A549 (cell line): ENCODE data around the gene EMX1. TPM values are rescaled to one million over a fixed set of nuclear protein-coding genes. Genes with fewer than 3 reads are reported as not detected.

Experiments
- ATAC-seq, 2 experiments: fragments of 200-7000 bp in 1 of 2; fragments of >200 bp in 1 of 2; cut with Nextera tagmentation in 1 of 2; cut with Tn5 transposase in 1 of 2; 3 replicates each; pipeline versions ENCODE4 v1.8.0 to v1.9.1; 2018 to 2020; ENCODE audit warnings: mild to moderate bottlenecking in 1 of 2, moderate library complexity in 1 of 2
- CTCF ChIA-PET: fragments of 300-600 bp; sonication (Branson Sonifier 250); formaldehyde crosslinking; extraction: SDS; loops from one replicate; lab custom pipeline; 2021; ENCODE audit warnings: antibody characterized with exemption, inconsistent platforms; lab: Yijun Ruan, JAX
- POLR2A ChIA-PET: fragments of 350-600 bp; formaldehyde crosslinking; extraction: SDS; loops from one replicate; lab custom pipeline; 2021; ENCODE audit warnings: antibody characterized with exemption, inconsistent platforms; lab: Yijun Ruan, JAX
- DNase-seq, 2 experiments: peaks; one replicate each; pipeline versions ENCODE4 v3.0.0 to v3.0.0-alpha.2; 2011 to 2016; ENCODE audit warnings: low read depth in 1 of 2, low spot score in 1 of 2
- FAIRE-seq: peaks from 2 replicates; lab custom pipeline; 2011; peaks lifted over from hg19 to GRCh38; lab: Jason Lieb, UNC
- H3K27ac ChIP-seq, 2 experiments: fragments of >200 bp; sonication (Bioruptor Twin); formaldehyde crosslinking; 3 replicates each; pipeline ENCODE4 v1.5.1; 2016 to 2017
- H3K4me1 ChIP-seq: fragments of >200 bp; sonication (Bioruptor Twin); formaldehyde crosslinking; 3 replicates; pipeline ENCODE4 v1.6.1; 2016
- H3K4me2 ChIP-seq: fragments of >200 bp; sonication (Bioruptor Twin); formaldehyde crosslinking; 3 replicates; pipeline ENCODE4 v1.6.1; 2016
- H3K4me3 ChIP-seq: fragments of >200 bp; sonication (Bioruptor Twin); formaldehyde crosslinking; 3 replicates; pipeline ENCODE4 v1.5.1; 2016
- H3K9me3 ChIP-seq: fragments of >200 bp; sonication (Bioruptor Twin); formaldehyde crosslinking; 3 replicates; pipeline ENCODE4 v1.6.1; 2016
- CHD2 ChIP-seq: fragments of 150-350 bp; IDR thresholded peaks from 2 replicates; pipeline ENCODE4 v1.6.1; 2014; ENCODE audit warnings: low read length; ENCODE audit not compliant: partially characterized antibody
- EHF ChIP-seq: fragments of 250-450 bp; sonication (Bioruptor Pico); IDR thresholded peaks from 2 replicates; pipeline ENCODE4 v1.5.0; 2020; ENCODE audit warnings: mild to moderate bottlenecking
- EHMT2 ChIP-seq: fragments of 200-600 bp; sonication (generic); IDR thresholded peaks from 2 replicates; pipeline ENCODE4 v1.6.1; 2016; ENCODE audit warnings: antibody characterized with exemption, low read depth, mild to moderate bottlenecking, moderate library complexity
- EP300 ChIP-seq, 2 experiments: fragments of >200 bp; sonication (Bioruptor Twin); formaldehyde crosslinking; IDR thresholded peaks; 2 replicates in 1 of 2; 3 replicates in 1 of 2; pipeline ENCODE4 v1.6.1; 2016 to 2017
- ESRRA ChIP-seq: fragments of 150-350 bp; IDR thresholded peaks from 2 replicates; pipeline ENCODE4 v1.6.1; 2014; ENCODE audit warnings: mild to moderate bottlenecking, low read length, borderline replicate concordance
- FOXS1 ChIP-seq: fragments of 250-450 bp; sonication (Bioruptor Pico); IDR thresholded peaks from 2 replicates; pipeline ENCODE4 v1.5.0; 2020; ENCODE audit warnings: mild to moderate bottlenecking, moderate library complexity
- GATA3 ChIP-seq: IDR thresholded peaks from 2 replicates; pipeline ENCODE4 v1.6.1; 2012; ENCODE audit warnings: borderline replicate concordance
- HOXB13 ChIP-seq: fragments of 250-450 bp; sonication (Bioruptor Pico); IDR thresholded peaks from 2 replicates; pipeline ENCODE4 v1.5.0; 2020; ENCODE audit warnings: low read depth, mild to moderate bottlenecking, moderate library complexity
- MYC ChIP-seq: IDR thresholded peaks from 2 replicates; pipeline ENCODE4 v1.6.1; 2012; ENCODE audit warnings: mild to moderate bottlenecking, inconsistent platforms, low read length, improper control_type of control experiment, borderline replicate concordance
- PHF8 ChIP-seq: fragments of 200-600 bp; sonication (generic); IDR thresholded peaks from 2 replicates; pipeline ENCODE4 v1.6.1; 2016; ENCODE audit warnings: low read depth, mild to moderate bottlenecking, antibody characterized with exemption, moderate library complexity, borderline replicate concordance
- POLR2A ChIP-seq: IDR thresholded peaks from 2 replicates; pipeline ENCODE4 v1.6.1; 2012; ENCODE audit warnings: mild to moderate bottlenecking, low read length
- POLR2AphosphoS2 ChIP-seq: conservative IDR thresholded peaks from 2 replicates; pipeline ENCODE4 v1.6.1; 2012; ENCODE audit warnings: low read length, improper control_type of control experiment, inconsistent platforms
- RFX5 ChIP-seq: fragments of 450-650 bp; IDR thresholded peaks from 2 replicates; pipeline ENCODE4 v1.7.1; 2014; ENCODE audit warnings: antibody characterized with exemption, mild to moderate bottlenecking, moderate library complexity
- TFCP2L1 ChIP-seq: fragments of 250-450 bp; sonication (Bioruptor Pico); IDR thresholded peaks from 2 replicates; pipeline ENCODE4 v1.5.0; 2021; ENCODE audit warnings: mild to moderate bottlenecking
- ZC3H11A ChIP-seq: fragments of 450-650 bp; IDR thresholded peaks from 2 replicates; pipeline ENCODE4 v1.6.1; 2014; ENCODE audit warnings: antibody characterized with exemption, mild to moderate bottlenecking
- ZFP36 ChIP-seq: fragments of 450-650 bp; IDR thresholded peaks from 2 replicates; pipeline ENCODE4 v1.6.1; 2014; ENCODE audit warnings: borderline replicate concordance; ENCODE audit not compliant: partially characterized antibody
- ZSCAN20 ChIP-seq: fragments of 250-450 bp; sonication (Bioruptor Pico); IDR thresholded peaks from 2 replicates; pipeline ENCODE4 v1.8.0; 2022; ENCODE audit warnings: mild to moderate bottlenecking, moderate library complexity
- WGBS: methylation state at CpG from one replicate; pipeline ENCODE4 v1.1.6; 2017; ENCODE audit errors: missing lambda C conversion rate; 5-methylcytosine and 5-hydroxymethylcytosine counted together
- polyA plus RNA-seq, 4 experiments: library from polyadenylated mRNA; depleted of rRNA in 3 of 4; stranded (reverse); fragments of >200 nt; fragmentation: RNase III in 1 of 4; extraction: RNeasy Plus Mini Kit Qiagen cat#74134 plus additional on column Dnase treatment in 1 of 4; gene quantifications; 2 replicates in 3 of 4; 3 replicates in 1 of 4; pipeline ENCODE4 v1.2.3, GENCODE V29; 2011 to 2017
- TF ChIP-seq, protein P1 (sequence below): IDR thresholded peaks from 2 replicates; pipeline ENCODE4 v1.6.1; 2012; ENCODE audit warnings: low read depth, borderline replicate concordance
- TF ChIP-seq, protein P2 (sequence below): fragments of 450-650 bp; IDR thresholded peaks from 2 replicates; pipeline ENCODE4 v1.6.1; 2014; ENCODE audit warnings: antibody characterized with exemption
- TF ChIP-seq, protein P3 (sequence below): fragments of 250-450 bp; sonication (Bioruptor Pico); IDR thresholded peaks from 2 replicates; pipeline ENCODE4 v1.5.0; 2020; ENCODE audit warnings: low read depth, mild to moderate bottlenecking, moderate library complexity
- TF ChIP-seq, protein P4 (sequence below): fragments of 150-350 bp; IDR thresholded peaks from 2 replicates; pipeline ENCODE4 v1.6.1; 2014; ENCODE audit warnings: low read depth, mild to moderate bottlenecking, low read length
- TF ChIP-seq, protein P5 (sequence below): fragments of 250-450 bp; sonication (Bioruptor Pico); IDR thresholded peaks from 2 replicates; pipeline ENCODE4 v1.5.0; 2021; ENCODE audit warnings: mild to moderate bottlenecking, moderate library complexity, borderline replicate concordance

Gene EMX1
- polyA plus RNA-seq, 2 of the 4 experiments (the other 2 are of a cell fraction) = 0.05 TPM; not detected in 1

DNA sequence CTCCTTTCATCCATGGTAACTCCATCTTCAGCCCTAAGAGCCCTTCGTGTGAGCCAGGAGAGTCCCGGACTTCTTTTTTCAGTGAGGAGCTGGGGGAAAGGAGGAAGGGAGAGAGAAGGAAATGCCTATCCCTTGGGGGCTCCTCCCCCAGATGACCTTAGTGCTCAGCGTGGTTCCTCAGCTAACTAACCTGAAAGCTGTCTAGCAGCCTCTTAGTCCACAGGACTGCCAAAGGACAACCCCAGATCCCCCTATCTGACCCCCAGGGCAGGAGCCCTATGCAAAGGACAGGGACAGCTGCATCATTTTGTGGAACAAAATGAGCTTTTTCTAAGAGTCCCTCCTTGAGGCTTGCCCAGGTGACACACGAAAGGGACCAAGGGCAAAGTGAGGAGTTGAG lies 22.2 kb upstream of the EMX1 start:
- no peak for TF ChIP-seq POLR2A
- no peak for TF ChIP-seq EHF
- TF ChIP-seq POLR2AphosphoS2 = no peak
- TF ChIP-seq MYC = no peak
- no peak for TF ChIP-seq CHD2
- TF ChIP-seq TFCP2L1 (CRISPR knock-in tag) = no peak
- TF ChIP-seq, protein P1, sequence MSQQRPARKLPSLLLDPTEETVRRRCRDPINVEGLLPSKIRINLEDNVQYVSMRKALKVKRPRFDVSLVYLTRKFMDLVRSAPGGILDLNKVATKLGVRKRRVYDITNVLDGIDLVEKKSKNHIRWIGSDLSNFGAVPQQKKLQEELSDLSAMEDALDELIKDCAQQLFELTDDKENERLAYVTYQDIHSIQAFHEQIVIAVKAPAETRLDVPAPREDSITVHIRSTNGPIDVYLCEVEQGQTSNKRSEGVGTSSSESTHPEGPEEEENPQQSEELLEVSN = no peak
- no peak for TF ChIP-seq PHF8
- TF ChIP-seq, protein P2, sequence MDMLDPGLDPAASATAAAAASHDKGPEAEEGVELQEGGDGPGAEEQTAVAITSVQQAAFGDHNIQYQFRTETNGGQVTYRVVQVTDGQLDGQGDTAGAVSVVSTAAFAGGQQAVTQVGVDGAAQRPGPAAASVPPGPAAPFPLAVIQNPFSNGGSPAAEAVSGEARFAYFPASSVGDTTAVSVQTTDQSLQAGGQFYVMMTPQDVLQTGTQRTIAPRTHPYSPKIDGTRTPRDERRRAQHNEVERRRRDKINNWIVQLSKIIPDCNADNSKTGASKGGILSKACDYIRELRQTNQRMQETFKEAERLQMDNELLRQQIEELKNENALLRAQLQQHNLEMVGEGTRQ = no peak
- no peak for TF ChIP-seq EHMT2
- no peak for TF ChIP-seq HOXB13 (CRISPR knock-in tag)
- TF ChIP-seq ZFP36 = no peak
- no peak for TF ChIP-seq ZC3H11A
- no peak for TF ChIP-seq ZSCAN20 (CRISPR knock-in tag)
- TF ChIP-seq ESRRA = no peak
- no peak for DNase-seq
- Histone ChIP-seq H3K4me2 (no peak overlapping the region), H3K9me3 (no peaks in the 10 kb centered on the region), H3K4me3 (no peak overlapping the region), H3K4me1 (peaks cover 8% of the 10 kb centered on the region; the same call in 1 of the 3 replicates), H3K27ac (no peak overlapping the region)
- ChIA-PET CTCF (interaction anchor here (0.8 to 13.9 kb wide), 17 partner anchors 9 to 1359 kb away, joined by 3 to 260 read pairs (median 53); partner anchors contain the start of gene EMX1), POLR2A (interaction anchor here (0.6 kb wide), 1 partner anchor 282 kb away, joined by 3 read pairs; no protein-coding TSS in a partner anchor)
- ATAC-seq = no peak
- FAIRE-seq = no peak
- 61% methylated on average over 4 of the region's 4 CpGs for WGBS

DNA sequence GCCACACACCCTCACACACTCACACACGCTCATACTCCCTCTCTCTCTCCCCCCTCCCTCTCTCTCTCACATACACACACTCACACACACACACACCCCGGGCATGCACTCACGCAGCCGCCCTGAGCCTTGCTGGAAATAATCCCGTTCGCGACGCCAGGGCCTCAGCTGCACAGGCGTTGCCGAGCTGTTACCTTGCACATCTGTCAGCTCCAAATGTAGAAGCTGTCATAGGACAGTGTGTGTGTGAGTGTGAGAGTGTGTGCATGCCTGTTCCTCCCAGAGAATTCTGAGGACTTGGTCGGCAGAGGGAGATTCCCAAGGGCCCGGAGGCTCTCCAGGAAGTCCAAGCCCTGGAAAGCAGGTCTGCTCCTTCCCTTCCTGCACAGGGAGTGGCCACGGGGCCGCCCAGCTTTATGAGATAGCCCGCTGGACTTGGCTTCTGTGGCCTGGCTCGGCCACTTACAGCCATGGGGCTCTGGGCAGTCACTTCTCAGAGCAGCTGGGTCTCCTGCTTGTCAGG lies 21.5 kb upstream of the EMX1 start:
- no peaks in the 10 kb centered on the region for H3K9me3 ChIP-seq
- CTCF ChIA-PET = interaction anchor here (0.7 to 13.9 kb wide), 14 partner anchors 9 to 314 kb away, joined by 3 to 260 read pairs (median 60); partner anchors contain the start of genes EMX1 and SPR
- H3K4me2 ChIP-seq = no peak overlapping the region
- no peak overlapping the region for H3K27ac ChIP-seq
- FAIRE-seq = no peak
- no peak overlapping the region for H3K4me3 ChIP-seq
- peaks cover 8% of the 10 kb centered on the region; the same call in 1 of the 3 replicates for H3K4me1 ChIP-seq
- DNase-seq = no peak
- no peak for ATAC-seq
- TF ChIP-seq RFX5 (no peak), EP300 (IDR thresholded peaks at IDR 0.05) (no peak), GATA3 (no peak), FOXS1 (CRISPR knock-in tag) (no peak)
- TF ChIP-seq, protein P3, sequence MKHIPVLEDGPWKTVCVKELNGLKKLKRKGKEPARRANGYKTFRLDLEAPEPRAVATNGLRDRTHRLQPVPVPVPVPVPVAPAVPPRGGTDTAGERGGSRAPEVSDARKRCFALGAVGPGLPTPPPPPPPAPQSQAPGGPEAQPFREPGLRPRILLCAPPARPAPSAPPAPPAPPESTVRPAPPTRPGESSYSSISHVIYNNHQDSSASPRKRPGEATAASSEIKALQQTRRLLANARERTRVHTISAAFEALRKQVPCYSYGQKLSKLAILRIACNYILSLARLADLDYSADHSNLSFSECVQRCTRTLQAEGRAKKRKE = no peak
- TF ChIP-seq, protein P4, sequence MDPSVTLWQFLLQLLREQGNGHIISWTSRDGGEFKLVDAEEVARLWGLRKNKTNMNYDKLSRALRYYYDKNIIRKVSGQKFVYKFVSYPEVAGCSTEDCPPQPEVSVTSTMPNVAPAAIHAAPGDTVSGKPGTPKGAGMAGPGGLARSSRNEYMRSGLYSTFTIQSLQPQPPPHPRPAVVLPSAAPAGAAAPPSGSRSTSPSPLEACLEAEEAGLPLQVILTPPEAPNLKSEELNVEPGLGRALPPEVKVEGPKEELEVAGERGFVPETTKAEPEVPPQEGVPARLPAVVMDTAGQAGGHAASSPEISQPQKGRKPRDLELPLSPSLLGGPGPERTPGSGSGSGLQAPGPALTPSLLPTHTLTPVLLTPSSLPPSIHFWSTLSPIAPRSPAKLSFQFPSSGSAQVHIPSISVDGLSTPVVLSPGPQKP = no peak
- TF ChIP-seq, protein P5, sequence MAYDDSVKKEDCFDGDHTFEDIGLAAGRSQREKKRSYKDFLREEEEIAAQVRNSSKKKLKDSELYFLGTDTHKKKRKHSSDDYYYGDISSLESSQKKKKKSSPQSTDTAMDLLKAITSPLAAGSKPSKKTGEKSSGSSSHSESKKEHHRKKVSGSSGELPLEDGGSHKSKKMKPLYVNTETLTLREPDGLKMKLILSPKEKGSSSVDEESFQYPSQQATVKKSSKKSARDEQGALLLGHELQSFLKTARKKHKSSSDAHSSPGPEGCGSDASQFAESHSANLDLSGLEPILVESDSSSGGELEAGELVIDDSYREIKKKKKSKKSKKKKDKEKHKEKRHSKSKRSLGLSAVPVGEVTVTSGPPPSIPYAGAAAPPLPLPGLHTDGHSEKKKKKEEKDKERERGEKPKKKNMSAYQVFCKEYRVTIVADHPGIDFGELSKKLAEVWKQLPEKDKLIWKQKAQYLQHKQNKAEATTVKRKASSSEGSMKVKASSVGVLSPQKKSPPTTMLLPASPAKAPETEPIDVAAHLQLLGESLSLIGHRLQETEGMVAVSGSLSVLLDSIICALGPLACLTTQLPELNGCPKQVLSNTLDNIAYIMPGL (CRISPR knock-in tag) = no peak
- 81% methylated on average over 15 of the region's 16 CpGs for WGBS
- POLR2A ChIA-PET = no interaction called here
